Neural cell (in vitro differentiated cells): ENCODE results near the gene ASB8. TPM values are rescaled to one million over a fixed set of nuclear protein-coding genes. Genes with fewer than 3 reads are reported as not detected.

Source experiments
- H2AFZ ChIP-seq: fragments of 200-600, 300-800 bp; sonication (generic), shearing (Covaris generic); 2 replicates; pipeline ENCODE4 v1.6.0; 2014; ENCODE audit warnings: low read depth, mild to moderate bottlenecking, antibody characterized with exemption, low read length, moderate library complexity
- H3F3A ChIP-seq: fragments of 200-600 bp; shearing (Covaris generic); 2 replicates; pipeline ENCODE4 v1.6.1; 2016; ENCODE audit warnings: mild to moderate bottlenecking, moderate library complexity, mixed read lengths, antibody characterized with exemption, low read length; ENCODE audit not compliant: insufficient read depth, poor library complexity, severe bottlenecking
- H3K27ac ChIP-seq: fragments of 200-600, 300-800 bp; sonication (generic), shearing (Covaris generic); 2 replicates; pipeline ENCODE4 v1.5.1; 2014; ENCODE audit warnings: mild to moderate bottlenecking, low read length, moderate library complexity
- H3K27me3 ChIP-seq: fragments of 300-800, 200-600 bp; sonication (generic), shearing (Covaris generic); 2 replicates; pipeline ENCODE4 v1.6.0; 2014; ENCODE audit warnings: mild to moderate bottlenecking, low read depth, low read length, moderate library complexity; ENCODE audit not compliant: insufficient read depth
- H3K36me3 ChIP-seq: fragments of 300-800, 200-600 bp; sonication (generic), shearing (Covaris generic); 2 replicates; pipeline ENCODE4 v1.5.1; 2014; ENCODE audit warnings: mild to moderate bottlenecking, antibody characterized with exemption, low read length, moderate library complexity; ENCODE audit not compliant: insufficient read depth
- H3K4me2 ChIP-seq: fragments of 300-800, 200-600 bp; sonication (generic), shearing (Covaris generic); 2 replicates; pipeline ENCODE4 v1.6.0; 2014; ENCODE audit warnings: mild to moderate bottlenecking, low read length
- H3K4me3 ChIP-seq: fragments of 300-800, 200-600 bp; sonication (generic), shearing (Covaris generic); 2 replicates; pipeline ENCODE4 v1.5.1; 2014; ENCODE audit warnings: mild to moderate bottlenecking, low read length, moderate library complexity
- H3K79me2 ChIP-seq: fragments of 200-600 bp; shearing (Covaris generic); replicated peaks from 2 replicates; pipeline ENCODE4 v1.6.0; 2014; ENCODE audit warnings: mild to moderate bottlenecking, low read length, moderate library complexity; ENCODE audit not compliant: insufficient read depth
- H3K9ac ChIP-seq: fragments of 300-800, 200-600 bp; sonication (generic), shearing (Covaris generic); 2 replicates; pipeline ENCODE4 v1.6.1; 2016; ENCODE audit warnings: mild to moderate bottlenecking, low read length, mixed read lengths
- H3K9me2 ChIP-seq: fragments of 200-600 bp; shearing (Covaris generic); 2 replicates; pipeline ENCODE4 v1.6.1; 2016; ENCODE audit warnings: mild to moderate bottlenecking, low read length, mixed read lengths; ENCODE audit not compliant: insufficient read depth
- H3K9me3 ChIP-seq: fragments of 200-600, 300-800 bp; sonication (generic), shearing (Covaris generic); 2 replicates; pipeline ENCODE4 v1.6.1; 2016; ENCODE audit warnings: mild to moderate bottlenecking, mixed run types, low read length, moderate library complexity, mixed read lengths
- H4K20me1 ChIP-seq: fragments of 200-600 bp; shearing (Covaris generic); 2 replicates; pipeline ENCODE4 v1.6.1; 2016; ENCODE audit warnings: mild to moderate bottlenecking, mixed run types; ENCODE audit not compliant: insufficient read depth
- EP300 ChIP-seq: fragments of 450-650 bp; conservative IDR thresholded peaks from 2 replicates; pipeline ENCODE4 v1.6.1; 2014; ENCODE audit warnings: antibody characterized with exemption, mild to moderate bottlenecking, moderate library complexity; ENCODE audit not compliant: poor library complexity, severe bottlenecking
- EZH2 ChIP-seq: fragments of 200-600, 300-800 bp; shearing (Covaris generic), sonication (generic); IDR thresholded peaks from 2 replicates; pipeline ENCODE4 v1.6.1; 2014; ENCODE audit warnings: antibody characterized with exemption, low read length, borderline replicate concordance, mild to moderate bottlenecking; ENCODE audit not compliant: insufficient read depth, poor library complexity, severe bottlenecking
- MXI1 ChIP-seq: fragments of 450-650 bp; conservative IDR thresholded peaks from 2 replicates; pipeline ENCODE4 v1.6.1; 2014; ENCODE audit warnings: antibody characterized with exemption, mild to moderate bottlenecking; ENCODE audit not compliant: poor library complexity, severe bottlenecking
- POLR2AphosphoS5 ChIP-seq: IDR thresholded peaks from 2 replicates; pipeline ENCODE4 v1.6.1; 2012
- RAD21 ChIP-seq: fragments of 450-650 bp; conservative IDR thresholded peaks from 2 replicates; pipeline ENCODE4 v1.6.1; 2014; ENCODE audit warnings: antibody characterized with exemption, mild to moderate bottlenecking, moderate library complexity
- SMC3 ChIP-seq: fragments of 450-650 bp; conservative IDR thresholded peaks from 2 replicates; pipeline ENCODE4 v1.6.1; 2014; ENCODE audit warnings: antibody characterized with exemption, mild to moderate bottlenecking, moderate library complexity; ENCODE audit not compliant: poor library complexity
- TAF1 ChIP-seq: IDR thresholded peaks from 2 replicates; pipeline ENCODE4 v1.6.1; 2012; ENCODE audit warnings: low read depth
- polyA plus RNA-seq: library from polyadenylated mRNA; depleted of rRNA; stranded (reverse); fragments of >200 nt; gene quantifications from 2 replicates; pipeline ENCODE4 v1.2.3, GENCODE V29; 2014
- TF ChIP-seq, protein P1 (sequence below): fragments of 450-650 bp; IDR thresholded peaks from 2 replicates; pipeline ENCODE4 v1.5.1; 2014; ENCODE audit warnings: antibody characterized with exemption, mild to moderate bottlenecking, moderate library complexity; ENCODE audit not compliant: poor library complexity, severe bottlenecking
- TF ChIP-seq, protein P2 (sequence below): IDR thresholded peaks from 2 replicates; pipeline ENCODE4 v1.6.1; 2012; ENCODE audit warnings: borderline replicate concordance

Gene ASB8
- polyA plus RNA-seq, 1 donor from 2014 or later = 41.7 TPM

DNA sequence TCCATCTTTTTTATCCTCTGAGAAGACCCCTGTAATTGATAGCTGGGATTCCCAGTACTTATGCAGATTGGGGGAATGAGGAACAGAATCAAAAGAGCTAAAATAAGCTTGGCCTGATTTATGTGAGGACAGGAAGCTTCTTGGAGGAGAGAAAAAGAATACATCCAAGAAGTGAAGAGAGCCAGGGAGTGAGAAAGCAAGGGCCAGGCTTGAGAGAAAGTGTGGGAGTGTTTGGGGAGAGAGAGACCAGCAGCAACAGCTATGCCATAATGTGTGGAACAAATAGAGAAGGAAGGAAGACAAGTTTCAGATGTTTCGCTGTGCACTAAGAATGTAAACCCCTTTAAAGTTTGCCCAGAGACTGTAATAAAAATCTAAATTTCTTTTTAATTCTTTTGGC, 22.2 kb upstream of the ASB8 start:
- no peak overlapping the region for H2AFZ ChIP-seq
- H3K36me3 ChIP-seq = no peaks in the 10 kb centered on the region
- peaks cover 5% of the 10 kb centered on the region for H3K79me2 ChIP-seq
- H3K27ac ChIP-seq = no peak overlapping the region
- peaks cover under 1% of the 10 kb centered on the region for H3F3A ChIP-seq
- no peak overlapping the region for H3K4me3 ChIP-seq
- no peaks in the 10 kb centered on the region for H3K9me3 ChIP-seq
- no peak overlapping the region for H3K4me2 ChIP-seq
- H3K9me2 ChIP-seq = no peaks in the 10 kb centered on the region
- no peak overlapping the region for H3K9ac ChIP-seq
- TF ChIP-seq EP300 (no peak), RAD21 (no peak), SMC3 (no peak), MXI1 (no peak), TAF1 (no peak), EZH2 (no peak), POLR2AphosphoS5 (no peak)
- TF ChIP-seq, protein P1, sequence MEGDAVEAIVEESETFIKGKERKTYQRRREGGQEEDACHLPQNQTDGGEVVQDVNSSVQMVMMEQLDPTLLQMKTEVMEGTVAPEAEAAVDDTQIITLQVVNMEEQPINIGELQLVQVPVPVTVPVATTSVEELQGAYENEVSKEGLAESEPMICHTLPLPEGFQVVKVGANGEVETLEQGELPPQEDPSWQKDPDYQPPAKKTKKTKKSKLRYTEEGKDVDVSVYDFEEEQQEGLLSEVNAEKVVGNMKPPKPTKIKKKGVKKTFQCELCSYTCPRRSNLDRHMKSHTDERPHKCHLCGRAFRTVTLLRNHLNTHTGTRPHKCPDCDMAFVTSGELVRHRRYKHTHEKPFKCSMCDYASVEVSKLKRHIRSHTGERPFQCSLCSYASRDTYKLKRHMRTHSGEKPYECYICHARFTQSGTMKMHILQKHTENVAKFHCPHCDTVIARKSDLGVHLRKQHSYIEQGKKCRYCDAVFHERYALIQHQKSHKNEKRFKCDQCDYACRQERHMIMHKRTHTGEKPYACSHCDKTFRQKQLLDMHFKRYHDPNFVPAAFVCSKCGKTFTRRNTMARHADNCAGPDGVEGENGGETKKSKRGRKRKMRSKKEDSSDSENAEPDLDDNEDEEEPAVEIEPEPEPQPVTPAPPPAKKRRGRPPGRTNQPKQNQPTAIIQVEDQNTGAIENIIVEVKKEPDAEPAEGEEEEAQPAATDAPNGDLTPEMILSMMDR = no peak
- TF ChIP-seq, protein P2, sequence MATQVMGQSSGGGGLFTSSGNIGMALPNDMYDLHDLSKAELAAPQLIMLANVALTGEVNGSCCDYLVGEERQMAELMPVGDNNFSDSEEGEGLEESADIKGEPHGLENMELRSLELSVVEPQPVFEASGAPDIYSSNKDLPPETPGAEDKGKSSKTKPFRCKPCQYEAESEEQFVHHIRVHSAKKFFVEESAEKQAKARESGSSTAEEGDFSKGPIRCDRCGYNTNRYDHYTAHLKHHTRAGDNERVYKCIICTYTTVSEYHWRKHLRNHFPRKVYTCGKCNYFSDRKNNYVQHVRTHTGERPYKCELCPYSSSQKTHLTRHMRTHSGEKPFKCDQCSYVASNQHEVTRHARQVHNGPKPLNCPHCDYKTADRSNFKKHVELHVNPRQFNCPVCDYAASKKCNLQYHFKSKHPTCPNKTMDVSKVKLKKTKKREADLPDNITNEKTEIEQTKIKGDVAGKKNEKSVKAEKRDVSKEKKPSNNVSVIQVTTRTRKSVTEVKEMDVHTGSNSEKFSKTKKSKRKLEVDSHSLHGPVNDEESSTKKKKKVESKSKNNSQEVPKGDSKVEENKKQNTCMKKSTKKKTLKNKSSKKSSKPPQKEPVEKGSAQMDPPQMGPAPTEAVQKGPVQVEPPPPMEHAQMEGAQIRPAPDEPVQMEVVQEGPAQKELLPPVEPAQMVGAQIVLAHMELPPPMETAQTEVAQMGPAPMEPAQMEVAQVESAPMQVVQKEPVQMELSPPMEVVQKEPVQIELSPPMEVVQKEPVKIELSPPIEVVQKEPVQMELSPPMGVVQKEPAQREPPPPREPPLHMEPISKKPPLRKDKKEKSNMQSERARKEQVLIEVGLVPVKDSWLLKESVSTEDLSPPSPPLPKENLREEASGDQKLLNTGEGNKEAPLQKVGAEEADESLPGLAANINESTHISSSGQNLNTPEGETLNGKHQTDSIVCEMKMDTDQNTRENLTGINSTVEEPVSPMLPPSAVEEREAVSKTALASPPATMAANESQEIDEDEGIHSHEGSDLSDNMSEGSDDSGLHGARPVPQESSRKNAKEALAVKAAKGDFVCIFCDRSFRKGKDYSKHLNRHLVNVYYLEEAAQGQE = no peak
- H4K20me1 ChIP-seq = no peaks in the 10 kb centered on the region
- no peaks in the 10 kb centered on the region for H3K27me3 ChIP-seq

DNA sequence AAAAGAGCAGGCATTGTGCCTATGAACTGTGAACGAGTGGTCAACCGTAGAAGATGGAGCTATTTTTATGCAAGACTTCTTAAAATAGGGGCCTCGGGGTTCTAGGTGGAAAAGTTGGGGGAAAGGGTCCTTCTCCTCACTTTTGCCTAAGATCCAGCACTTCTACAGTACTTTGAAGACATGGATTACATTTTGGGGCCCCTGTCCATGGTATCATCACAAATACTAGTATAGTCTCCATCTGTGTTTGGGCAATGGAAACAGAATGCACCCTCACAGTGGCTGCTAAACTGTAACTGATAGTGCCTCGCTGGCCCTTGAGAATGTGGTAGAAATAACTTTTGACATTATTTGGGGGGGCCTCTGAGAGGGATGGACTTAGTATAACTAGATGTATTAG, 20.7 kb upstream of the ASB8 start:
- H3K36me3 ChIP-seq = no peaks in the 10 kb centered on the region
- H3K4me2 ChIP-seq = no peak overlapping the region
- H3K4me3 ChIP-seq = no peak overlapping the region
- no peak overlapping the region for H3K9ac ChIP-seq
- H3K79me2 ChIP-seq = no peaks in the 10 kb centered on the region
- no peaks in the 10 kb centered on the region for H4K20me1 ChIP-seq
- no peaks in the 10 kb centered on the region for H3K9me2 ChIP-seq
- H2AFZ ChIP-seq = no peak overlapping the region
- H3K27me3 ChIP-seq = no peaks in the 10 kb centered on the region
- no peaks in the 10 kb centered on the region for H3F3A ChIP-seq
- no peak overlapping the region for H3K27ac ChIP-seq
- TF ChIP-seq EP300 (no peak), TAF1 (no peak), POLR2AphosphoS5 (no peak), RAD21 (no peak), EZH2 (no peak), SMC3 (no peak), MXI1 (no peak)
- TF ChIP-seq, protein P1 = no peak
- TF ChIP-seq, protein P2 = no peak
- H3K9me3 ChIP-seq = no peaks in the 10 kb centered on the region
